ENCODE data around the gene DPH7. TPM values are rescaled to one million over a fixed set of nuclear protein-coding genes. Genes with fewer than 3 reads are reported as not detected.
A peak's percentile ranks its signal among the peaks of the same experiment; 100 is the strongest.

DPH7 gene
- total RNA-seq, 4 donors from 2014 or later: 40.8 to 61.5 (median 42.4) TPM

- peaks cover 0 to 54% (median 30%) of the 10 kb centered on the region in 4 donors for H3K4me1 ChIP-seq
- H3K27me3 ChIP-seq: no peaks in the 10 kb centered on the region
Observed at GRCh38 chr9:137615387-137615871, 36.7 kb upstream of the DPH7 start.

GRCh38 chr9:137614631-137615386 lies 36.1 kb upstream of the DPH7 start:
- Histone ChIP-seq H3K27ac (no peak overlapping the region), H3K27me3 (no peaks in the 10 kb centered on the region), H3K36me3 (peaks cover 0 to 41% (median 12%) of the 10 kb centered on the region in 3 donors), H3K4me1 (peaks cover 0 to 48% (median 23%) of the 10 kb centered on the region in 4 donors), H3K4me3 (no peak overlapping the region), H3K9me3 (no peaks in the 10 kb centered on the region)
- TF ChIP-seq POLR2A (IDR thresholded peaks at IDR 0.05) (no peak), EP300 (IDR thresholded peaks at IDR 0.05) (no peak), CTCF (IDR thresholded peaks at IDR 0.05) (no peak)
- no peak for DNase-seq (ENCODE audit: low spot score in 2 of 2)
- 91 to 93% methylated on average over 22 to 25 of the region's 25 CpGs for WGBS, 2 donors

More at GRCh38 chr9:137615387-137615871, 36.7 kb upstream of the DPH7 start:
- H3K4me3 ChIP-seq: no peak overlapping the region
- TF ChIP-seq POLR2A (IDR thresholded peaks at IDR 0.05) (no peak), EP300 (IDR thresholded peaks at IDR 0.05) (no peak), CTCF (IDR thresholded peaks at IDR 0.05) (no peak)
- no peak for DNase-seq (ENCODE audit: low spot score in 2 of 2)
- peaks cover 0 to 41% (median 12%) of the 10 kb centered on the region in 3 donors for H3K36me3 ChIP-seq
- no peak overlapping the region for H3K27ac ChIP-seq
- H3K9me3 ChIP-seq: no peaks in the 10 kb centered on the region
- WGBS, 2 donors: 89 to 92% methylated on average over 14 to 18 of the region's 19 CpGs

- 88 to 90% methylated on average over 16 of the region's 27 CpGs for WGBS, 2 donors
- no peak for DNase-seq (ENCODE audit: low spot score in 2 of 2)
- Histone ChIP-seq H3K27ac (no peak overlapping the region), H3K27me3 (no peaks in the 10 kb centered on the region), H3K4me3 (no peak overlapping the region), H3K36me3 (peaks cover 0 to 41% (median 12%) of the 10 kb centered on the region in 3 donors), H3K9me3 (no peaks in the 10 kb centered on the region), H3K4me1 (peaks cover 0 to 46% (median 21%) of the 10 kb centered on the region in 4 donors)
- no peak for TF ChIP-seq CTCF (IDR thresholded peaks at IDR 0.05)
- no peak for TF ChIP-seq EP300 (IDR thresholded peaks at IDR 0.05)
- TF ChIP-seq POLR2A (IDR thresholded peaks at IDR 0.05): no peak
Observed at GRCh38 chr9:137613738-137614523, 35.2 kb upstream of the DPH7 start.

- Histone ChIP-seq H3K27ac (peak overlapping the region in 2 of 4 donors; percentile 46 to 70), H3K4me1 (peaks cover 0 to 53% (median 21%) of the 10 kb centered on the region in 4 donors), H3K4me3 (no peak overlapping the region), H3K27me3 (no peaks in the 10 kb centered on the region), H3K36me3 (peaks cover 0 to 41% (median 12%) of the 10 kb centered on the region in 3 donors), H3K9me3 (no peaks in the 10 kb centered on the region)
- 77 to 96% methylated on average over 4 to 5 of the region's 5 CpGs for WGBS, 2 donors
- TF ChIP-seq EP300 (IDR thresholded peaks at IDR 0.05): no peak
- TF ChIP-seq POLR2A (IDR thresholded peaks at IDR 0.05): no peak
- no peak for TF ChIP-seq CTCF (IDR thresholded peaks at IDR 0.05)
- no peak for DNase-seq (ENCODE audit: low spot score in 2 of 2)
Observed at GRCh38 chr9:137613259-137613658, 34.5 kb upstream of the DPH7 start.

Data from tibial nerve (tissue), 4 donors.